A549 (cell line): Measurements from ENCODE around the gene PER1.

ENCODE experiments used
- BHLHE40 ChIP-seq: IDR thresholded peaks from 2 replicates; pipeline ENCODE4 v1.6.1; 2012; ENCODE audit warnings: low read depth, low read length, inconsistent platforms
- CEBPB ChIP-seq, 2 experiments: fragments of >200 bp in 1 of 2; sonication (Bioruptor Twin) in 1 of 2; formaldehyde crosslinking in 1 of 2; IDR thresholded peaks; 2 replicates each; pipeline ENCODE4 v1.6.1; 2012 to 2016
- CTCF ChIP-seq: fragments of >200 bp; sonication (Bioruptor Twin); formaldehyde crosslinking; IDR thresholded peaks from 3 replicates; pipeline ENCODE4 v1.5.1; 2016
- EP300 ChIP-seq, 2 experiments: fragments of >200 bp; sonication (Bioruptor Twin); formaldehyde crosslinking; IDR thresholded peaks; 2 replicates in 1 of 2; 3 replicates in 1 of 2; pipeline ENCODE4 v1.6.1; 2016 to 2017
- POLR2A ChIP-seq: IDR thresholded peaks from 2 replicates; pipeline ENCODE4 v1.6.1; 2012; ENCODE audit warnings: mild to moderate bottlenecking, low read length
- ZFP36 ChIP-seq: fragments of 450-650 bp; IDR thresholded peaks from 2 replicates; pipeline ENCODE4 v1.6.1; 2014; ENCODE audit warnings: borderline replicate concordance; ENCODE audit not compliant: partially characterized antibody
- TF ChIP-seq, protein P1 (sequence below): fragments of 450-650 bp; IDR thresholded peaks from 2 replicates; pipeline ENCODE4 v1.6.1; 2014; ENCODE audit warnings: antibody characterized with exemption

GRCh38 chr17:8126491-8127066 is 25.6 kb downstream of the PER1 start:
- TF ChIP-seq EP300 (IDR thresholded peaks at IDR 0.05) (no peak), CEBPB (IDR thresholded peaks at IDR 0.05) (no peak), POLR2A (peak; percentile 44), CTCF (no peak), ZFP36 (no peak), BHLHE40 (no peak)
- TF ChIP-seq, protein P1, sequence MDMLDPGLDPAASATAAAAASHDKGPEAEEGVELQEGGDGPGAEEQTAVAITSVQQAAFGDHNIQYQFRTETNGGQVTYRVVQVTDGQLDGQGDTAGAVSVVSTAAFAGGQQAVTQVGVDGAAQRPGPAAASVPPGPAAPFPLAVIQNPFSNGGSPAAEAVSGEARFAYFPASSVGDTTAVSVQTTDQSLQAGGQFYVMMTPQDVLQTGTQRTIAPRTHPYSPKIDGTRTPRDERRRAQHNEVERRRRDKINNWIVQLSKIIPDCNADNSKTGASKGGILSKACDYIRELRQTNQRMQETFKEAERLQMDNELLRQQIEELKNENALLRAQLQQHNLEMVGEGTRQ = no peak
